ENCODE results near the gene RINT1. TPM values are rescaled to one million over a fixed set of nuclear protein-coding genes. Genes with fewer than 3 reads are reported as not detected.
A peak's percentile ranks its signal among the peaks of the same experiment; 100 is the strongest.

The RINT1 gene
- total RNA-seq, 2 donors from 2014 or later = 12.6 to 17.4 TPM

- Histone ChIP-seq H3K9me3 (no peaks in the 10 kb centered on the region), H3K36me3 (no peaks in the 10 kb centered on the region), H3K27ac (no peak within 1 kb of the TSS), H3K4me3 (no peak within 1 kb of the TSS), H3K27me3 (replicated peaks; ENCODE audit: insufficient read depth) (no peaks in the 10 kb centered on the region), H3K4me1 (replicated peaks) (no peaks in the 10 kb centered on the region)
- DNase-seq (ENCODE audit: low spot score) = peak; percentile 26
- WGBS = 12% methylated on average over 36 of the region's 36 CpGs
- TF ChIP-seq POLR2AphosphoS5 (IDR thresholded peaks at IDR 0.05) (no peak), CTCF (IDR thresholded peaks at IDR 0.05) (no peak), POLR2A (IDR thresholded peaks at IDR 0.05) (no peak)
- intact Hi-C loops (cut with DNase I) = no loop called here
Measured at GRCh38 chr7:105581066-105581811, 49.2 kb downstream of the RINT1 start, which contains the start of gene EFCAB10. TSS of gene EFCAB10 (minus strand) at chr7:105581493. CDS start at chr7:105581463, 30 bp downstream.

- Histone ChIP-seq H3K27me3 (replicated peaks; ENCODE audit: insufficient read depth) (no peaks in the 10 kb centered on the region), H3K4me1 (replicated peaks) (no peaks in the 10 kb centered on the region), H3K4me3 (no peak overlapping the region), H3K27ac (no peak overlapping the region), H3K36me3 (no peaks in the 10 kb centered on the region), H3K9me3 (no peaks in the 10 kb centered on the region)
- intact Hi-C loops (cut with DNase I) = no loop called here
- no peak for TF ChIP-seq CTCF (IDR thresholded peaks at IDR 0.05)
- no peak for TF ChIP-seq POLR2AphosphoS5 (IDR thresholded peaks at IDR 0.05)
- no peak for TF ChIP-seq POLR2A (IDR thresholded peaks at IDR 0.05)
- 89% methylated on average over 30 of the region's 39 CpGs for WGBS
- no peak for DNase-seq (ENCODE audit: low spot score)
Measured at GRCh38 chr7:105583061-105583460, 51.1 kb downstream of the RINT1 start.

- Histone ChIP-seq H3K4me1 (replicated peaks) (no peaks in the 10 kb centered on the region), H3K27ac (no peak overlapping the region), H3K9me3 (no peaks in the 10 kb centered on the region), H3K27me3 (replicated peaks; ENCODE audit: insufficient read depth) (no peaks in the 10 kb centered on the region), H3K4me3 (no peak overlapping the region), H3K36me3 (no peaks in the 10 kb centered on the region)
- intact Hi-C loops (cut with DNase I) = no loop called here
- DNase-seq (ENCODE audit: low spot score) = no peak
- 75% methylated on average over 5 of the region's 5 CpGs for WGBS
- TF ChIP-seq POLR2A (IDR thresholded peaks at IDR 0.05) (no peak), POLR2AphosphoS5 (IDR thresholded peaks at IDR 0.05) (no peak), CTCF (IDR thresholded peaks at IDR 0.05) (no peak)
Measured at GRCh38 chr7:105584165-105584564, 52.2 kb downstream of the RINT1 start.

GRCh38 chr7:105585850-105586500, 54.0 kb downstream of the RINT1 start:
- Histone ChIP-seq H3K27ac (no peak overlapping the region), H3K9me3 (no peaks in the 10 kb centered on the region), H3K4me3 (no peak overlapping the region), H3K27me3 (replicated peaks; ENCODE audit: insufficient read depth) (no peaks in the 10 kb centered on the region), H3K4me1 (replicated peaks) (no peaks in the 10 kb centered on the region), H3K36me3 (no peaks in the 10 kb centered on the region)
- TF ChIP-seq POLR2A (IDR thresholded peaks at IDR 0.05) (no peak), CTCF (IDR thresholded peaks at IDR 0.05) (no peak), POLR2AphosphoS5 (IDR thresholded peaks at IDR 0.05) (no peak)
- 98% methylated on average over 2 of the region's 2 CpGs for whole genome bisulfite sequencing
- intact Hi-C loops (cut with DNase I) = no loop called here
- no peak for DNase-seq (ENCODE audit: low spot score)
